Stimulated activated CD4-positive, alpha-beta T cell treated with anti-CD3 and anti-CD28 coated beads, Interleukin-4, amount 100 ng/mL, for 1 hour (primary cell): ENCODE data around the gene KLKB1.
"Not testable (repeated sequence)": the region's sequence is repeated elsewhere in the genome, so short reads cannot be mapped to it uniquely, and the experiment has no call there.

Source experiments
- DNase-seq: peaks from one replicate; pipeline ENCODE4 v3.0.0-alpha.2; 2020

Gene KLKB1

GRCh38 chr4:186265683-186266652, 38.7 kb downstream of the KLKB1 start, which contains the start of gene F11:
Gene F11 (plus strand): TSS chr4:186266189. CDS start chr4:186267137, 948 bp downstream.
- DNase-seq: no peak

GRCh38 chr4:186266729-186267456, 39.6 kb downstream of the KLKB1 start:
- DNase-seq: no peak

- DNase-seq: no peak
Observed at GRCh38 chr4:186271081-186271678, 43.9 kb downstream of the KLKB1 start.

- no peak for DNase-seq
Observed at GRCh38 chr4:186272699-186273391, 45.5 kb downstream of the KLKB1 start.

GRCh38 chr4:186273392-186273789, 46.1 kb downstream of the KLKB1 start:
- DNase-seq: not testable (repeated sequence)

GRCh38 chr4:186283311-186283710, 56.0 kb downstream of the KLKB1 start:
- DNase-seq: no peak

GRCh38 chr4:186285147-186285546, 57.8 kb downstream of the KLKB1 start:
- no peak for DNase-seq

GRCh38 chr4:186286581-186286980, 59.3 kb downstream of the KLKB1 start:
- DNase-seq: no peak

GRCh38 chr4:186291256-186291890, 64.1 kb downstream of the KLKB1 start:
- no peak for DNase-seq

- no peak for DNase-seq
Observed at GRCh38 chr4:186294160-186294559, 66.9 kb downstream of the KLKB1 start.

- DNase-seq: no peak
Observed at GRCh38 chr4:186296481-186296880, 69.2 kb downstream of the KLKB1 start.

GRCh38 chr4:186297013-186297645, 69.8 kb downstream of the KLKB1 start:
- no peak for DNase-seq

- DNase-seq: no peak
Observed at GRCh38 chr4:186298031-186298647, 70.8 kb downstream of the KLKB1 start.

GRCh38 chr4:186299291-186299690, 72.0 kb downstream of the KLKB1 start:
- no peak for DNase-seq

GRCh38 chr4:186300659-186301390, 73.5 kb downstream of the KLKB1 start:
- no peak for DNase-seq

GRCh38 chr4:186304216-186304615, 76.9 kb downstream of the KLKB1 start:
- no peak for DNase-seq

- DNase-seq: no peak
Observed at GRCh38 chr4:186304866-186305505, 77.7 kb downstream of the KLKB1 start.

- no peak for DNase-seq
Observed at GRCh38 chr4:186307497-186307896, 80.2 kb downstream of the KLKB1 start.

GRCh38 chr4:186307916-186308315, 80.6 kb downstream of the KLKB1 start:
- no peak for DNase-seq
